Measurements from ENCODE around the gene C12orf56.
A peak's percentile ranks its signal among the peaks of the same experiment; 100 is the strongest.

The C12orf56 gene

DNA sequence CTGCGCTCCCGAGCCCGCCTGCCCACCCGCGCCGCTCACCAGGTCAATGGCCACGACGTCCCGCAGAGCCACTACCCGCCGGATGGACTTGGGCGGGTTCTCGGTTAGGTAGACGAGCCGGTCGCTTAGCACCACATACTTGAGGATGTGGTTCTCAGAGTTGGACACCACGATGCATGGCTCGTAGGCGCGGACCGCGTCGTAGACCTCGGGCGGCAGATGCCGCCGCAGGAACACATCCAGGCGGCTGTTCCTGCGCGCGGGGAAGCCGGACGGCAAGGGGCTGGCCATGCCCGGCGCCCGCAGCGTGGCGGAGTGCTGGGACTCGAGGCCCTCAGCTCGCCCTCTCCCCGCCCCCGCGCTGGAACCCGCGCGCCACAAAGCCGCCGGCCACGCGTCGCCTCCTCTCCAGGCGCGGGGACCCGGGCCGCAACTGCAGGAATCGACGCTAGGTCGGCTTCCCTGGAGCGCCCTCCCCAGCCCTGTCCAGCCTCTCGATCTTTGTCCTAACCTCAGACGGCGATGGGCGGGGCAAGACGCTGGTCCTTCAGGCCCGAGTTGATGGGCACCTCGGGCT, at the start of gene C12orf56:
Gene C12orf56, minus strand, starts transcription at position 484 of the 577 bp plus-strand sequence. Its CDS starts 193 bp downstream, at position 291.
- TF ChIP-seq CTCF (conservative IDR thresholded peaks at IDR 0.05), result 0 out of 2 replicates have a peak, but pooled peaks have one; percentile 27

GRCh38 chr12:64440100-64440499, 49.5 kb upstream of the C12orf56 start:
- no peak overlapping the region for H3K27ac ChIP-seq
- no peak for TF ChIP-seq CTCF (conservative IDR thresholded peaks at IDR 0.05)

More for the DNA sequence above, at the start of gene C12orf56:
- peak within 1 kb of the TSS; percentile 46; the same call in 1 of the 2 replicates for H3K27ac ChIP-seq

- TF ChIP-seq CTCF (conservative IDR thresholded peaks at IDR 0.05), result no peak
- H3K27ac ChIP-seq, result no peak overlapping the region
Measured at GRCh38 chr12:64433915-64434314, 43.4 kb upstream of the C12orf56 start.

GRCh38 chr12:64431791-64432190, 41.2 kb upstream of the C12orf56 start:
- no peak for TF ChIP-seq CTCF (conservative IDR thresholded peaks at IDR 0.05)
- H3K27ac ChIP-seq, result no peak overlapping the region

- no peak overlapping the region for H3K27ac ChIP-seq
- TF ChIP-seq CTCF (conservative IDR thresholded peaks at IDR 0.05), result no peak
Measured at GRCh38 chr12:64430886-64431285, 40.3 kb upstream of the C12orf56 start.

GRCh38 chr12:64428956-64429355, 38.4 kb upstream of the C12orf56 start:
- no peak for TF ChIP-seq CTCF (conservative IDR thresholded peaks at IDR 0.05)
- peak overlapping the region; percentile 26 for H3K27ac ChIP-seq

- H3K27ac ChIP-seq, result peak overlapping the region; percentile 26
- TF ChIP-seq CTCF (conservative IDR thresholded peaks at IDR 0.05), result no peak
Measured at GRCh38 chr12:64427988-64428387, 37.4 kb upstream of the C12orf56 start.

Measured in VCaP (cell line).